PFSK-1 (cell line): Measurements from ENCODE around the gene TMEM244.

Experiments
- FOXP2 ChIP-seq: optimal IDR thresholded peaks from 2 replicates; pipeline ENCODE3; 2011; ENCODE audit warnings: borderline replicate concordance, control low read depth, inconsistent platforms; ENCODE audit not compliant: insufficient read depth; ENCODE audit errors: extremely low read length, extremely low read depth
- POLR2AphosphoS5 ChIP-seq: IDR thresholded peaks from 2 replicates; pipeline ENCODE4 v1.6.1; 2012; ENCODE audit warnings: low read depth, mild to moderate bottlenecking, control low read depth, low read length, moderate library complexity
- SIN3A ChIP-seq: IDR thresholded peaks from 2 replicates; pipeline ENCODE4 v1.6.1; 2012; ENCODE audit warnings: mild to moderate bottlenecking, low read length, moderate library complexity, borderline replicate concordance; ENCODE audit not compliant: insufficient read depth
- TAF1 ChIP-seq: IDR thresholded peaks from 2 replicates; pipeline ENCODE4 v1.6.1; 2012; ENCODE audit warnings: low read length, control low read depth, borderline replicate concordance; ENCODE audit not compliant: insufficient read depth
- TF ChIP-seq, protein P1 (sequence below), 2 experiments: IDR thresholded peaks; 2 replicates each; pipeline versions ENCODE4 v1.6.1 to v1.8.0; 2011 to 2012; ENCODE audit warnings: low read depth in 2 of 2, low read length in 2 of 2, control low read depth in 1 of 2, inconsistent platforms in 1 of 2, mild to moderate bottlenecking in 1 of 2, moderate library complexity in 1 of 2; ENCODE audit not compliant: insufficient read depth in 1 of 2

DNA sequence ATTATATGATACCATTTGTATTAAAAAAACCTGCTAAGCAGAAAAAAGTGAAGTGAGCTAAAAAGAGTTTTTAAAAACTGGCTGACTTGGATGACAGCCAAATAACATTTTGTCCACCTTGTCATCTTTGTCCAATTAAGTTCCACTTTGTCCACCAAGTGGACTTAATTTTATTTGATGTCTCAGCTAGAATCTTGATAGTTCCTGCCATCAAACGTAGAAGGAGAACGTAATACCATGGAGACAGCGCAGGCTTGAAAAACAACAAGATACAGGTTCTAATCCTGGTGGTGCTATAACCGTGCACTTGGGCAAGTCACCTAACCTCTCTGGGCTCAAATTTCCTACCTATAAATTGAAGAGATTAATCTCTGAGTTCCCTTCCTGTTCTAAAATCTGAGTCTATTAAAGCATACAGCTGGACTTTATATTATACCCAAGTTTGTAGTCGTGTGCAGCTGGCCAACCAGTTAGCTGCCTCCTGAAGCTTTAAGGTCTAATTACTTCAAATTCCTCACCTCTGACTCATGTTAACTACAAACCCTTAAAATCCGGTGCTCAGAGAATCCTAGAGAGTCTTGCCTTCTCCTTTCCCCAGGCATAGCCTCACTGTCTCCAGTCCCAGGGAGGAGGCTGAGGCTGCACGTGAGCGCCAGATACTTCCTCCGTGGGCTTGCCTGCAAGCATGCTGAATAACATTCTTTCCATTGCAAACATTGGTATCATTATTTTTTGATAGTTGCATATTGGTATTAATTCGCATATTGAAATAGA is 16.8 kb downstream of the TMEM244 start:
- TF ChIP-seq SIN3A, result no peak
- no peak for TF ChIP-seq POLR2AphosphoS5
- no peak for TF ChIP-seq TAF1
- TF ChIP-seq, protein P1, sequence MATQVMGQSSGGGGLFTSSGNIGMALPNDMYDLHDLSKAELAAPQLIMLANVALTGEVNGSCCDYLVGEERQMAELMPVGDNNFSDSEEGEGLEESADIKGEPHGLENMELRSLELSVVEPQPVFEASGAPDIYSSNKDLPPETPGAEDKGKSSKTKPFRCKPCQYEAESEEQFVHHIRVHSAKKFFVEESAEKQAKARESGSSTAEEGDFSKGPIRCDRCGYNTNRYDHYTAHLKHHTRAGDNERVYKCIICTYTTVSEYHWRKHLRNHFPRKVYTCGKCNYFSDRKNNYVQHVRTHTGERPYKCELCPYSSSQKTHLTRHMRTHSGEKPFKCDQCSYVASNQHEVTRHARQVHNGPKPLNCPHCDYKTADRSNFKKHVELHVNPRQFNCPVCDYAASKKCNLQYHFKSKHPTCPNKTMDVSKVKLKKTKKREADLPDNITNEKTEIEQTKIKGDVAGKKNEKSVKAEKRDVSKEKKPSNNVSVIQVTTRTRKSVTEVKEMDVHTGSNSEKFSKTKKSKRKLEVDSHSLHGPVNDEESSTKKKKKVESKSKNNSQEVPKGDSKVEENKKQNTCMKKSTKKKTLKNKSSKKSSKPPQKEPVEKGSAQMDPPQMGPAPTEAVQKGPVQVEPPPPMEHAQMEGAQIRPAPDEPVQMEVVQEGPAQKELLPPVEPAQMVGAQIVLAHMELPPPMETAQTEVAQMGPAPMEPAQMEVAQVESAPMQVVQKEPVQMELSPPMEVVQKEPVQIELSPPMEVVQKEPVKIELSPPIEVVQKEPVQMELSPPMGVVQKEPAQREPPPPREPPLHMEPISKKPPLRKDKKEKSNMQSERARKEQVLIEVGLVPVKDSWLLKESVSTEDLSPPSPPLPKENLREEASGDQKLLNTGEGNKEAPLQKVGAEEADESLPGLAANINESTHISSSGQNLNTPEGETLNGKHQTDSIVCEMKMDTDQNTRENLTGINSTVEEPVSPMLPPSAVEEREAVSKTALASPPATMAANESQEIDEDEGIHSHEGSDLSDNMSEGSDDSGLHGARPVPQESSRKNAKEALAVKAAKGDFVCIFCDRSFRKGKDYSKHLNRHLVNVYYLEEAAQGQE (IDR thresholded peaks at IDR 0.05; ENCODE audit: insufficient read depth in 1 of 2, low read depth in 2 of 2, low read length in 2 of 2), result no peak
- TF ChIP-seq FOXP2, result no peak
